Vagina (tissue), 2 donors: Measurements from ENCODE around the gene CNST.

Experiments
- POLR2A ChIP-seq, 2 donors: fragments of 450-650 bp; IDR thresholded peaks; one replicate each; pipeline ENCODE4 v1.6.1; 2017; ENCODE audit warnings: antibody characterized with exemption in 2 of 2, mild to moderate bottlenecking in 2 of 2, moderate library complexity in 2 of 2
- TF ChIP-seq, protein P1 (sequence below), 3 experiments: fragments of 450-650 bp in 2 of 3; fragments of 200-600 bp in 1 of 3; sonication (generic) in 1 of 3; IDR thresholded peaks; one replicate each; pipeline ENCODE4 v1.5.1; 2017 to 2019; ENCODE audit warnings: antibody characterized with exemption in 3 of 3, mild to moderate bottlenecking in 2 of 3, moderate library complexity in 2 of 3

DNA sequence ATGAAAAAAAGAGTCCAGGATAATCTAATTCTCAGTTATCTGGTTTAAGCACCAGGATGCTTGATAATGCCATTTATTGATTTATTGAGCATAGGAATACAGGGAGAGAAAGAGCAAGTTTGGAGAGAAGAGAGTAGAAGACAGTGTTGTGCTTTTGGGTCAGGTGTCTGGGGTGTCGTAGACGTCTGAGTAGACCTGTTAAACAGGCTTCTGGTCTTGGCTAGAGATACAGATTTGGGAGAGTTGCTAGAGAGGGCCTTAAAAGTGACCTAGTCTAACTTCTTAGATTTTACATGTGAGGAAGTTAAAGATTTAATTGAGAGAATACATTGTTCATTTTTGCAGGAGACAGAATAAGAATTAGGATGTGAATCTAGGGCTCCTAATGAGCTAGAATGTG is 34.3 kb downstream of the CNST start:
- TF ChIP-seq, protein P1, sequence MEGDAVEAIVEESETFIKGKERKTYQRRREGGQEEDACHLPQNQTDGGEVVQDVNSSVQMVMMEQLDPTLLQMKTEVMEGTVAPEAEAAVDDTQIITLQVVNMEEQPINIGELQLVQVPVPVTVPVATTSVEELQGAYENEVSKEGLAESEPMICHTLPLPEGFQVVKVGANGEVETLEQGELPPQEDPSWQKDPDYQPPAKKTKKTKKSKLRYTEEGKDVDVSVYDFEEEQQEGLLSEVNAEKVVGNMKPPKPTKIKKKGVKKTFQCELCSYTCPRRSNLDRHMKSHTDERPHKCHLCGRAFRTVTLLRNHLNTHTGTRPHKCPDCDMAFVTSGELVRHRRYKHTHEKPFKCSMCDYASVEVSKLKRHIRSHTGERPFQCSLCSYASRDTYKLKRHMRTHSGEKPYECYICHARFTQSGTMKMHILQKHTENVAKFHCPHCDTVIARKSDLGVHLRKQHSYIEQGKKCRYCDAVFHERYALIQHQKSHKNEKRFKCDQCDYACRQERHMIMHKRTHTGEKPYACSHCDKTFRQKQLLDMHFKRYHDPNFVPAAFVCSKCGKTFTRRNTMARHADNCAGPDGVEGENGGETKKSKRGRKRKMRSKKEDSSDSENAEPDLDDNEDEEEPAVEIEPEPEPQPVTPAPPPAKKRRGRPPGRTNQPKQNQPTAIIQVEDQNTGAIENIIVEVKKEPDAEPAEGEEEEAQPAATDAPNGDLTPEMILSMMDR (IDR thresholded peaks at IDR 0.05), result no peak
- TF ChIP-seq POLR2A (IDR thresholded peaks at IDR 0.05), result no peak
